DOHH2 (cell line): Measurements from ENCODE around the gene CDK5R1.

Experiments used
- EZH2phosphoT487 ChIP-seq: fragments of 200-600 bp; sonication (generic); IDR thresholded peaks from 2 replicates; pipeline ENCODE4 v1.6.1; 2017; ENCODE audit warnings: borderline replicate concordance, mild to moderate bottlenecking, antibody characterized with exemption, low read length, moderate library complexity, mixed read lengths
- TF ChIP-seq, protein P1 (sequence below): fragments of 200-600 bp; sonication (generic); IDR thresholded peaks from one replicate; pipeline ENCODE4 v1.5.1; 2014; ENCODE audit warnings: antibody characterized with exemption, mild to moderate bottlenecking, low read depth, low read length; ENCODE audit not compliant: poor library complexity, severe bottlenecking

DNA sequence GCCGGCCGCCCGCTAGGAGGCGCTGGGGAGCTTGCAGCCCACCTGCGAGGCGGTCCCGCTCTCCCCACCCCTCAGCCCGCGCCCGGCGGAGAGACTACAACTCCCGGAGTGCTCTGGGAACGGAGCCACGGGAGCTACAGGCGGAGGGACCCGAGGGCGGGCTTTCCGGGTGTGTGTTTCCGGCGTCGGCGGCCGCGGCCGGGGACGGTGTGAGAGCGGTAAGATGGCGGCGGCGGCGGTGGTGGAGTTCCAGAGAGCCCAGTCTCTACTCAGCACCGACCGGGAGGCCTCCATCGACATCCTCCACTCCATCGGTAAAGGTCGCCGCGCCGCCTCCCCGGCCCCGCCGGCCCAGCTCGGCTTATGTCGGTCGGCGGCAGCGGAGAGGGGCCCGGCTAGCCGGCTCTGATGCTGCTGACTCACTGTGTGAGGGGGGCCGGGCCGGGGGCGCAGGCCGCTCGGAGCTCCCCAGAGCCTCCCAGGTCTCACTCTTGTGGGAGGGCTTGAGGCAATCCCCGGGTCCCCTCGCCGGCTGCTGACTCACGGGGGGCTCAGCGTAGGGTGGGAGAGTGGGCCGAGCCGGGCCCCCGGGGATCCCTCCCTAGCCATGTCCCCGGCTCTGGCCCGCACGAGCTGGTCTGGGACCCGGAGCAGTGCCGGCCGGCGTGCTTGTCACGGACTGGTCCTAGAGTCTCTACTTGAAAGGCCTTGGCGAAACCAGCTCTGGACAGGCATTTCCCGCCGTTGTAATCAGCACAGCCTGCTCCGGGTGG, 42.3 kb upstream of the CDK5R1 start, which contains the start of gene PSMD11:
- TF ChIP-seq, protein P1, sequence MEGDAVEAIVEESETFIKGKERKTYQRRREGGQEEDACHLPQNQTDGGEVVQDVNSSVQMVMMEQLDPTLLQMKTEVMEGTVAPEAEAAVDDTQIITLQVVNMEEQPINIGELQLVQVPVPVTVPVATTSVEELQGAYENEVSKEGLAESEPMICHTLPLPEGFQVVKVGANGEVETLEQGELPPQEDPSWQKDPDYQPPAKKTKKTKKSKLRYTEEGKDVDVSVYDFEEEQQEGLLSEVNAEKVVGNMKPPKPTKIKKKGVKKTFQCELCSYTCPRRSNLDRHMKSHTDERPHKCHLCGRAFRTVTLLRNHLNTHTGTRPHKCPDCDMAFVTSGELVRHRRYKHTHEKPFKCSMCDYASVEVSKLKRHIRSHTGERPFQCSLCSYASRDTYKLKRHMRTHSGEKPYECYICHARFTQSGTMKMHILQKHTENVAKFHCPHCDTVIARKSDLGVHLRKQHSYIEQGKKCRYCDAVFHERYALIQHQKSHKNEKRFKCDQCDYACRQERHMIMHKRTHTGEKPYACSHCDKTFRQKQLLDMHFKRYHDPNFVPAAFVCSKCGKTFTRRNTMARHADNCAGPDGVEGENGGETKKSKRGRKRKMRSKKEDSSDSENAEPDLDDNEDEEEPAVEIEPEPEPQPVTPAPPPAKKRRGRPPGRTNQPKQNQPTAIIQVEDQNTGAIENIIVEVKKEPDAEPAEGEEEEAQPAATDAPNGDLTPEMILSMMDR = peak; percentile 92
- TF ChIP-seq EZH2phosphoT487 = no peak
